B cell (primary cell): ENCODE results near the gene TEX11. TPM values are rescaled to one million over a fixed set of nuclear protein-coding genes. Genes with fewer than 3 reads are reported as not detected.

Source experiments
- ATAC-seq: fragments of 200-7000 bp; cut with Tn5 transposase; one replicate; pipeline ENCODE4 v1.10.0; 2021; ENCODE audit warnings: low read depth, mild to moderate bottlenecking, moderate number of reproducible peaks, moderate library complexity
- CTCF ChIA-PET: fragments of 350-600 bp; sonication (Branson Sonifier 250); formaldehyde crosslinking; loops from one replicate; lab custom pipeline; 2021; ENCODE audit warnings: antibody characterized with exemption, inconsistent platforms; lab: Charles Lee
- POLR2A ChIA-PET: fragments of 350-600 bp; sonication (Branson Sonifier 250); formaldehyde crosslinking; loops from one replicate; lab custom pipeline; 2021; ENCODE audit warnings: antibody characterized with exemption; lab: Charles Lee
- DNase-seq: peaks from one replicate; pipeline ENCODE4 v3.0.0; 2013
- H2AFZ ChIP-seq: 2 replicates; pipeline ENCODE4 v1.6.1; 2012; ENCODE audit warnings: mild to moderate bottlenecking, low read depth, low read length; ENCODE audit not compliant: insufficient read depth, poor library complexity, severe bottlenecking
- H3K27ac ChIP-seq, 2 donors: 1 replicate in 1 of 2; 2 replicates in 1 of 2; pipeline ENCODE4 v1.5.1; 2012 to 2013; ENCODE audit warnings: low read length in 2 of 2, mild to moderate bottlenecking in 2 of 2, moderate library complexity in 1 of 2
- H3K27me3 ChIP-seq, 4 experiments: fragments of 200-600 bp in 1 of 4; sonication (generic) in 1 of 4; replicated peaks in 1 of 4; 1 replicate in 2 of 4; 2 replicates in 2 of 4; pipeline versions ENCODE4 v1.6.1 to v1.7.0; 2013 to 2016; ENCODE audit warnings: low read length in 3 of 4, mild to moderate bottlenecking in 2 of 4, mixed read lengths in 1 of 4, moderate library complexity in 1 of 4; ENCODE audit not compliant: insufficient read depth in 4 of 4, control insufficient read depth in 3 of 4; ENCODE audit errors: control extremely low read depth in 1 of 4
- H3K36me3 ChIP-seq, 2 experiments: replicated peaks in 1 of 2; 1 replicate in 1 of 2; 2 replicates in 1 of 2; pipeline versions ENCODE4 v1.6.1 to v1.7.1; 2013; ENCODE audit warnings: low read length in 1 of 2; ENCODE audit not compliant: insufficient read depth in 2 of 2, control insufficient read depth in 1 of 2; ENCODE audit errors: control extremely low read depth in 1 of 2, extremely low read depth in 1 of 2
- H3K4me1 ChIP-seq, 2 donors: fragments of 200-600 bp in 1 of 2; sonication (generic) in 1 of 2; 1 replicate in 1 of 2; 2 replicates in 1 of 2; pipeline versions ENCODE4 v1.5.1 to v1.6.1; 2013 to 2017; ENCODE audit warnings: low read length in 2 of 2; ENCODE audit not compliant: control insufficient read depth in 2 of 2, insufficient read depth in 2 of 2
- H3K4me2 ChIP-seq: replicated peaks from 2 replicates; pipeline ENCODE3; 2012; ENCODE audit warnings: mild to moderate bottlenecking, low read depth, low read length; ENCODE audit not compliant: poor library complexity, severe bottlenecking
- H3K4me3 ChIP-seq, 5 experiments: fragments of 200-600 bp in 1 of 5; sonication (generic) in 1 of 5; 1 replicate in 3 of 5; 2 replicates in 2 of 5; pipeline versions ENCODE4 v1.5.1 to v1.7.0; 2011 to 2016; ENCODE audit warnings: low read length in 4 of 5, mild to moderate bottlenecking in 4 of 5, low read depth in 2 of 5, control low read depth in 1 of 5, moderate library complexity in 1 of 5; ENCODE audit not compliant: insufficient read depth in 1 of 5; ENCODE audit errors: control extremely low read depth in 1 of 5, extremely low read depth in 1 of 5
- H3K79me2 ChIP-seq: fragments of 200-600 bp; sonication (generic); one replicate; pipeline ENCODE4 v1.6.0; 2016; ENCODE audit warnings: low read length; ENCODE audit not compliant: control insufficient read depth, insufficient read depth
- H3K9ac ChIP-seq: fragments of 200-600 bp; sonication (generic); 2 replicates; pipeline ENCODE4 v1.6.1; 2017; ENCODE audit warnings: mild to moderate bottlenecking, low read length, moderate library complexity
- H3K9me3 ChIP-seq, 3 donors: one replicate each; pipeline versions ENCODE4 v1.6.1 to v1.7.1; 2013; ENCODE audit warnings: low read length in 2 of 3; ENCODE audit not compliant: control insufficient read depth in 2 of 3, insufficient read depth in 1 of 3; ENCODE audit errors: control extremely low read depth in 1 of 3
- H4K20me1 ChIP-seq: 2 replicates; pipeline ENCODE4 v1.6.0; 2012; ENCODE audit warnings: mild to moderate bottlenecking, low read length; ENCODE audit not compliant: insufficient read depth, control insufficient read depth, poor library complexity, severe bottlenecking
- H3K27ac Mint-ChIP-seq: one replicate; pipeline ENCODE4 v1.8.0; 2021; ENCODE audit warnings: mixed read lengths
- H3K27me3 Mint-ChIP-seq: one replicate; pipeline ENCODE4 v1.8.0; 2021; ENCODE audit warnings: mixed read lengths
- H3K4me1 Mint-ChIP-seq: one replicate; pipeline ENCODE4 v1.8.0; 2021; ENCODE audit warnings: mixed read lengths
- H3K4me3 Mint-ChIP-seq: one replicate; pipeline ENCODE4 v1.8.0; 2021; ENCODE audit warnings: mixed read lengths
- H3K9me3 Mint-ChIP-seq: one replicate; pipeline ENCODE4 v1.8.0; 2022; ENCODE audit warnings: mixed read lengths; ENCODE audit not compliant: insufficient read depth
- CTCF ChIP-seq: fragments of 200-600 bp; IDR thresholded peaks from one replicate; pipeline ENCODE4 v1.8.0; 2022; ENCODE audit warnings: antibody characterized with exemption, mild to moderate bottlenecking
- EZH2 ChIP-seq: IDR thresholded peaks from 2 replicates; pipeline ENCODE4 v1.6.1; 2012; ENCODE audit warnings: borderline replicate concordance, low read depth, mild to moderate bottlenecking, moderate library complexity, low read length; ENCODE audit not compliant: insufficient read depth, poor library complexity, severe bottlenecking
- WGBS: methylation state at CpG from one replicate; pipeline ENCODE4 v1.1.5; 2013; ENCODE audit warnings: missing lambda C conversion rate; ENCODE audit not compliant: insufficient coverage; 5-methylcytosine and 5-hydroxymethylcytosine counted together
- intact Hi-C: fragments of 100-400 bp; cut with micrococcal nuclease; formaldehyde crosslinking; loops from one replicate; pipeline ENCODE4 v1.10.0; 2022
- polyA plus RNA-seq: library from polyadenylated mRNA; depleted of rRNA; stranded (reverse); fragments of >200 nt; gene quantifications from 2 replicates; pipeline ENCODE4 v1.2.3, GENCODE V29; 2012
- total RNA-seq, 2 donors: library from RNA; stranded (reverse); fragments of 120-200 nt in 1 of 2; gene quantifications; 1 replicate in 1 of 2; 2 replicates in 1 of 2; pipeline versions ENCODE4 v1.2.3 to v1.2.4, GENCODE V29; 2013 to 2022

TEX11 gene
- total and polyA plus RNA-seq, 2 donors (not counting 1 experiment from before 2014, with no cell fraction given) = not detected

- Mint-ChIP-seq H3K27me3 (no peaks in the 10 kb centered on the region), H3K27ac (no peak overlapping the region), H3K9me3 (no peaks in the 10 kb centered on the region), H3K4me1 (no peaks in the 10 kb centered on the region), H3K4me3 (no peak overlapping the region)
- no peak overlapping the region for H3K27ac ChIP-seq
- intact Hi-C loops = no loop called here
- H3K4me1 ChIP-seq = no peaks in the 10 kb centered on the region
- ATAC-seq = no peak
- no peak overlapping the region for H3K9ac ChIP-seq
- no peak overlapping the region for H3K4me3 ChIP-seq
- DNase-seq = no peak
- ChIA-PET CTCF (no interaction called here), POLR2A (no interaction called here)
- peaks cover 0 to 8% (median 0%) of the 10 kb centered on the region in 3 donors for H3K9me3 ChIP-seq
- no peaks in the 10 kb centered on the region for H3K36me3 ChIP-seq
- H2AFZ ChIP-seq = no peak overlapping the region
- no peak overlapping the region for H3K4me2 ChIP-seq
- H4K20me1 ChIP-seq = no peaks in the 10 kb centered on the region
- H3K79me2 ChIP-seq = no peaks in the 10 kb centered on the region
- no peak for TF ChIP-seq EZH2
- TF ChIP-seq CTCF = no peak
- no peaks in the 10 kb centered on the region for H3K27me3 ChIP-seq
- 95% methylated on average over 2 of the region's 4 CpGs for WGBS
Measured at GRCh38 chrX:70635227-70635626, 273.3 kb downstream of the TEX11 start.

- H3K36me3 ChIP-seq = no peaks in the 10 kb centered on the region
- Mint-ChIP-seq H3K4me3 (no peak overlapping the region), H3K27ac (no peak overlapping the region), H3K27me3 (peaks cover 10% of the 10 kb centered on the region), H3K9me3 (no peaks in the 10 kb centered on the region), H3K4me1 (no peaks in the 10 kb centered on the region)
- ChIA-PET CTCF (no interaction called here), POLR2A (no interaction called here)
- H3K27ac ChIP-seq = no peak overlapping the region
- no peak for ATAC-seq
- H3K27me3 ChIP-seq = no peaks in the 10 kb centered on the region
- H3K4me1 ChIP-seq = no peaks in the 10 kb centered on the region
- no peak overlapping the region for H3K4me3 ChIP-seq
- no peak for DNase-seq
- no peak overlapping the region for H2AFZ ChIP-seq
- H3K4me2 ChIP-seq = no peak overlapping the region
- H3K79me2 ChIP-seq = no peaks in the 10 kb centered on the region
- H3K9ac ChIP-seq = no peak overlapping the region
- intact Hi-C loops = no loop called here
- no peaks in the 10 kb centered on the region for H3K9me3 ChIP-seq
- WGBS = no CpG with 5 or more reads among the region's 1 CpG
- no peaks in the 10 kb centered on the region for H4K20me1 ChIP-seq
- TF ChIP-seq EZH2 = no peak
- no peak for TF ChIP-seq CTCF
Measured at GRCh38 chrX:70621743-70622142, 286.8 kb downstream of the TEX11 start.
